Right ventricle myocardium superior (tissue), 1 donor: Measurements from ENCODE around the gene CCNY. TPM values are rescaled to one million over a fixed set of nuclear protein-coding genes. Genes with fewer than 3 reads are reported as not detected.
"Not testable (repeated sequence)": the region's sequence is repeated elsewhere in the genome, so short reads cannot be mapped to it uniquely, and the experiment has no call there.

Experiments
- ATAC-seq: fragments of 200-7000 bp; cut with Tn5 transposase; one replicate; pipeline ENCODE4 v1.9.1; 2020; ENCODE audit warnings: mild to moderate bottlenecking; ENCODE audit not compliant: poor library complexity
- DNase-seq: peaks from one replicate; pipeline ENCODE4 v3.0.0-alpha.2; 2020
- intact Hi-C: fragments of 100-400 bp; cut with DNase I; formaldehyde crosslinking; loops from one replicate; pipeline ENCODE4 v1.11.2; 2022
- total RNA-seq: library from RNA; stranded (reverse); fragmentation: NEBNext Ultra II Directional; extraction: Animal tissue kit (Norgen Biotek cat#: 25700); gene quantifications from one replicate; pipeline ENCODE4 v1.2.1, GENCODE V29; 2021
- donor health status: DM: no; HTN: yes; CAD: no; lungs with severe emphysema.

Gene CCNY
- total RNA-seq, 1 donor from 2014 or later, result 92.7 TPM

- no peak for ATAC-seq
- intact Hi-C loops, result no loop called here
Measured at GRCh38 chr10:35349389-35349915, 13.1 kb downstream of the CCNY start.

GRCh38 chr10:35351021-35351420 lies 14.7 kb downstream of the CCNY start:
- DNase-seq (no peak), ATAC-seq (no peak)
- intact Hi-C loops, result no loop called here

More at GRCh38 chr10:35349389-35349915, 13.1 kb downstream of the CCNY start:
- no peak for DNase-seq

DNA sequence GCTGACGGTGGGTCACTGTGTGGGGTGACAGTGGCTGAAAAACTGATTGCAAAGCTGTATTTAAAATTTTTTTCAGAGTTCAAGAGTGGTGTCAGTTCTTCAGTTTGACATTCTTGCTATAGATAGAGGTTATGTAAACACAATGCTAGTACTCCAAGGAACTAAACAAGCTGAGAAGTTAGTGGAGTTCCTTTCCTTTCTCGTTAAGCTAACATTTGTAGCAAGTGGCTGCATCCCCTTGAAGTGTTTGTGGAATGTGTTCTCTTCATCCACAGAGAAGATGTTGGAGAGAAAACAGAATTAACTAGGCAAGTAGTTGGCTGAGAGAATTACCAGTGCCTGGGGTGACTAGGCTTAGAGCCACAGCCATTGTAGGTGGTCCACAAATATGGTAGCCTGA lies 15.8 kb downstream of the CCNY start:
- intact Hi-C loops, result no loop called here
- ATAC-seq (no peak), DNase-seq (no peak)

GRCh38 chr10:35352512-35352911 lies 16.2 kb downstream of the CCNY start:
- no peak for ATAC-seq
- intact Hi-C loops, result no loop called here

DNA sequence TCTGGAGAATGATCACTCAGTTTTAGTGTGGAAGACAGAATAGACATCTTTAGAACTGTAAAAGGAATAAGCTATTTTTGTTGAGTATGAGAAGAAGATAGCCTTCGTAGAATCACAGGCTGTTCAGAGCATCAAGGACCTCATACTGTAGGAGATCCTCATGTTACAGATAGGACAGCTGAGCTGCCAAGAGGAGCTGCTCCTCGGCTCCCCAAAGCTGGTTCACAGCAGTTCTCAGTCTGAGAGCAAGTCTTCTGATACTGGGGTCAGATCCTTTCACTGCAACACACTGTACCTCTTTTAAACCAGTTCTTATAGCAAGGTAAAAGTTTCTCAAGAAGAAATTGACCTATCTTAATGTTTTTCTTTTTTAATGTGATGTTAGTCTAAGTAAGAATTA lies 17.1 kb downstream of the CCNY start:
- no peak for ATAC-seq
- intact Hi-C loops, result no loop called here
- DNase-seq, result no peak

More at GRCh38 chr10:35352512-35352911, 16.2 kb downstream of the CCNY start:
- no peak for DNase-seq

DNA sequence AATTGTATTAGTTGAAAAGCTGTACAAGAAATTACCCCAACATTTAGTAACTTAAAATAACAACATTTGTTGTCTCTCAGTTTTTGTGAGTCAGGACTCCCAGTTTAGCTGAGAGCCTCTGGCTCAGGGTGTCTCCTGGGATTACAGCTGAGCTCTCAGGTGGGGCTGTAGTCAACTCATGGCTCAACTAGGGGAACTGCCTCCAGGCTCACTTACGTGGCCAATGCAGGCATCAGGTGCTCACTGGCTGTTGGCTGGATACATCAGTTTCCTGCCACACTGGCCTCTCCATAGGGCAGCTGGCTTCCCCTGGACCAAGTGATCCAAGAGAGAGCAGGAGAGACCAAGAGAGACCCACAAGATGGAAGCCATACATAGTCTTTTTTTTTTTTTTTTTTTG lies 17.5 kb downstream of the CCNY start:
- ATAC-seq (no peak), DNase-seq (no peak)
- intact Hi-C loops, result no loop called here

DNA sequence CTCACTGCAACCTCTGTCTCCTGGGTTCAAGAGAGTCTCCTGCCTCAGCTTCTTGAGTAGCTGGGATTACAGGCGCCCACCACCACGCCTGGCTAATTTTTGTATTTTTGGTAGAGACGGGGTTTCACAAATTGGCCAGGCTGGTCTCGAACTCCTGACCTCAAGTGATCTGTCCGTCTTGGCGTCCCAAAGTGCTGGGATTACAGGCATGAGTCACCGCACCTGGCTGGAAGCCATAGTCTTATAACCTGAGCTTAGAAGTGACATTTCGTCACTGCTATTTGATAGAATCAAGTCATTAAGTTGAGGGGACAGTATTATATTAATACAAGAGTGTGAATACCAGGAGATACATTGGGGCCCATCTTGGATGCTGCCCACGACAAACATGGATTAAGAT lies 17.9 kb downstream of the CCNY start:
- not testable (repeated sequence) for ATAC-seq, DNase-seq

DNA sequence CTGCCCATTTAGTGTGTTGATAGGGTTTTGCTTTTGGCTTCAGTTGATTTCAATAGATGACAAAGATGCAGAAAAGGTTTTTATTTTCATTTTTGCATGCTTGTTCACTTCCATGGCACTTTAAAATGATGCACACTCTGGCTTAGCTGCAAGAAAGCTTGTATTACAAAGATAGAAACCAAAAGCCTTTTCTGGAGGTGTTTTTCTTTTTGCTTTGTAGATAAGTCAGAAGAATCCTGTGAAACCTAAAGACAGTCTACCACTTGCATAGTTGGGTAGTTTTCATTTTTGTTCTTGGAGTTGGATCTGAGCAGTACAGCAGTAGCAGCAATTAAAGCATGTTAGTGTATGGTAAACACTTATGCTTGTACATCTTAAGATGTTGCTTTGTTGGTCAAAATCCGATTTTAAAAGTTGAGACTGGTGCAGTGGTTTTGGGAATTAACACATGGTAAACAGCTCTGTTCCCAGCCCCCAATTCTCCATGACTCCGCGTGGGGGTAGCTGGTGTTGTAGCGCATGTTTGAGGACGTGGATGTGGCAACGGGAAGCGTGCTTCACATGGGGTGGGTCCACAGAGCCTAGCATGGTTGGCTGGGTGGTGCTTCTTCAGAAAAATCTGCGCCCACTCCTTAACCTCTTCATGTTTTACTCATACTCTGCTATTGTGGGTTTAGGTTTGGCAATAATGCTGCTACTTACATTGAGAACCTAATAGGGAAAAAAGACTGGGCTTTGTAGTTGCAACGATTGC lies 19.8 kb downstream of the CCNY start:
- intact Hi-C loops, result no loop called here
- ATAC-seq, result no peak
- no peak for DNase-seq

More for the DNA sequence above, 17.9 kb downstream of the CCNY start:
- intact Hi-C loops, result not testable (repeated sequence)

DNA sequence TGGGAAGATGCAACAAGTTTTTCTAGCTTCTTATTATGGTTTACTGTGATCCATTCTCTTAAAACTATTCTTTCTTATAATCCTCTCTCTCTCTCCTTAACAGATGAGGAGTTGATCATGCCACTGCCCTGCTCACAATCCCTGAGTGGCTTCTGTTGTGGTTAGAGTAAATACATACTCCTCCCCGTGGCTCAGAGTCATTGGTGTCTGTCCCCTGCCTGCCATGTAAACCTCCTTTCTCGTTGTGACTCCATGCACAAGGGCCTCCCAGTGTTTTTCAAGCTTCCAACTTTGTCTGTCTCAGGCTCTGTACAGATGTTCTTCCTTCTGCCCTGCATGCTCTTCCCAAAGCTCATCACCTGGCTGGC lies 20.4 kb downstream of the CCNY start:
- intact Hi-C loops, result no loop called here
- DNase-seq, result no peak
- no peak for ATAC-seq

GRCh38 chr10:35359056-35359455 lies 22.7 kb downstream of the CCNY start:
- intact Hi-C loops, result no loop called here
- no peak for DNase-seq
- ATAC-seq, result no peak

GRCh38 chr10:35359873-35360272 lies 23.6 kb downstream of the CCNY start:
- DNase-seq (no peak), ATAC-seq (no peak)
- intact Hi-C loops, result no loop called here

- ATAC-seq (peak; percentile 16), DNase-seq (no peak)
- intact Hi-C loops, result no loop called here
Measured at GRCh38 chr10:35362701-35363350, 26.5 kb downstream of the CCNY start.

DNA sequence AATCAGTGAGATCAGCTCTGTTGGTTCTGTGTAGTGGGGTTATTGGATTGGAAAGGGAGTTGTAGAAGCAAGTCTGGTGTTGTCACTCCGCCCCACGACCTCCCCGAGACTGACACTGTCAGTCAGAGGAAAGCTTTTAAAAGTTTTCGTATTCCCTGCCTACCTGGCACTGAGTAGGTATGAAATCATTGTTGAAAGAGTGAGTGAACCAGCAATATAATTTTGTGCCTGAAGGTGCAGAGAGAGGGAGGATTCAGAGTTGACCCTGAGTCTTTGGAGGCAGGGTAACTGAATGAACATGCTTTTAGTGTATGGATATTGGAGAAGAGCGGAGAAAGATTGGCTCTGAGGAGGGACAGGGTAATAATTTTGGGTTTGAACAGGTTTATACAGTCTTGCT lies 27.3 kb downstream of the CCNY start:
- intact Hi-C loops, result no loop called here
- DNase-seq (no peak), ATAC-seq (no peak)

DNA sequence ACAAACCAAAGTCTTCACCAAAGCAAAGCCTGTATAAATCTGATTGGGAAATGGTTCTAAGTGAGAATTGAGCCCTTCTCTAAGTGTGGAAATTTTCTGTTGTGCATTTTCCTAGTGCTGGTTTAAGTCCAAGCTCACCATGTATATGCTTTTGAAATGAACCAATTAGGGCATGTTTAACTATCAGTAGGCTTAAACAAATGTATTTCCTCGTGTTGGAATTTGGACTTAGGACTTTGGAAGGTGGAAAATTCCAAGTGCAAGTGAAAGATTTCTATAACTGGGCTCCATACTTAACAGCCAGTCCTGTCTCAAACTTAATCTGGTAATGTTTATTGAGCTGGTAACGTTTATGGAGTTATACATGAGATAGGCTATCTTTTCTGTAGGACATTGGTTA lies 28.5 kb downstream of the CCNY start:
- ATAC-seq, result no peak
- intact Hi-C loops, result no loop called here
- DNase-seq, result no peak

GRCh38 chr10:35365994-35366393 lies 29.7 kb downstream of the CCNY start:
- ATAC-seq (no peak), DNase-seq (no peak)
- intact Hi-C loops, result no loop called here

DNA sequence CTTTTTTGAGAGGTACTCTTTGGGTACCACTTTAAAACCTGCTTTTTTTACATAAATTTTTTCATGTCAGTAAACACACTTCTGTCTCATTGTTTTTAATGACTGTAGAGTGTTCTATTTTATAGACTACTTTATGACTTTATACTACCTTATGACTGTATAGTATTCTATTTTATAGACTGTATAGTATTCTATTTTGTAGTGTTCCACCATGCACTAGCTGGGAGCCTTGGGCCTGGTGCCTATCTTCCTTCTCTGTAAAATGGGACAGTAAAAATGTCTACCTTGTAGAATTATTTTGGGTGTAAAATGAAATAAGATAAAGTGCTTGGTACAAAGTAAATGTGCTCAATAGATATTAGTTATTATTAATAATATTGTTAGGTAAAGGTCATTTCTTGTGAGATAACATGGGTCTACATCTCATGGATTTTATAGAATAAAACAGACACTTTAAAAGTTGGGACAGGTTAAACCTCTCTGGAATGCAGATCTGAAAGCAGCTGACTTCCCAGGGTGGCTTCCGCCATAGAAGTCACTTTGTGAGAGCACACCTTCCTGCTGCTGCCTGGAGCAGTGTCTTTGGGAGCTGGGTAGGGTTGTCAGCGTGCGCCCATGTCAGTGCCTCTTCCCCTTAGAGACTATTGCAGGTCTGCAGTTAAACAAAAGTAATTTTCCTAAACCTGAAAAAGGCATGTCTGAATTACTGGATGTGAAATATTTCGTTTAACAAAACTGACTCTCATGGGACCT lies 31.0 kb downstream of the CCNY start:
- intact Hi-C loops, result no loop called here
- no peak for ATAC-seq
- DNase-seq, result no peak

- ATAC-seq (no peak), DNase-seq (no peak)
- intact Hi-C loops, result no loop called here
Measured at GRCh38 chr10:35367982-35368381, 31.7 kb downstream of the CCNY start.

DNA sequence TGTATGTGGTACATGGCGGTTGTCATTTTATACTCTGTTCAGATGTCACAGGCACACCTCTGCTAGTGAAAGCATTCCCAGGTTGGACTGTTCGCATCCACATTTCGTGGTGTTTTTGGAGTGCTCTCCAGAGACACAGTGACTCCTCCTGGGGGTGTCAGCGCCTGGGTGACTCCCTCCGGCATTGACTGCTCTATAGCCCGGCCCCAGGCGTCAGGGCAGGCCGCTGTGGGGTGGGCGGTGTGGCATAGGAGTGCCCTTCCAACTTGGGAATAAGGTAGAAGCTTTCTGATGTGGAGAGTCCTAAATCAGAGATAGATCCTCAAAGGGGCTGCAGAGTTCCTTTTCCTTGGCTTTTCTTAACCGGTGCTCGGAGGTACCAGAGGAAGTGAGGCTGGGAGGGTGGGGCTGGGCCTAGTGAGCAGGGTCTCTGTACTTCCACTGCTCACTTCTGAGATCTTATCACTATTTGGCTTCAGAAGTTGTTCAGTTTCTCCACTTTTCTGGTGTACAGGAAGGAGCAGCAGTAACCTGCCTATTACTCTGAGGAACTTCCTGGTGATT lies 32.3 kb downstream of the CCNY start:
- intact Hi-C loops, result no loop called here
- DNase-seq, result no peak
- no peak for ATAC-seq

DNA sequence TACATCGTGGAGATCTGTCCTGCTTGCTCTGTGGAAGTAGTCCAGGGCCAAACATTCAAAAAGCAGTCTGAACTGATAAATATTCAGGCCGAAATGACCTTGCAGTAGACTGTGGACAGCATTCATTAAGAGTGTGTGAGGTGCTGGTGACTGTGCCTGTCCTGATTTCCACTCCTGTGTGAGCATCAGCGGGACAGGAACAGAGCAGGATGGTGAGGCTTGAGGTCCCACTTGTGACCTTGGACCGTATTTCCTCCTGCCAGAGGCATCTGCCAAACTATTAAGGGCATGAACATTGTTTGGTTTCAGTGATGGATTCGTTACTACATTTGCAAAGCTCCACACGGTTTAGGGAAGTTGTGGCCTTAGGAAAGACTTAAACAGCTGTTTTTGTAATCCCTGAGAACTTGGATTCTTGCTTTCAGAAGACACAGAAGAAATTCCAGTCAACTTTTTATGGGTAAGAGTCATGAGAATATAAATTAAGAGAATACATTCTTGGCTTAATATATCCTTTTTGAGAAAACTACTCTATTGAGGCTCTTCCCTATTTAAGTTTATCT lies 32.8 kb downstream of the CCNY start:
- ATAC-seq (peak; percentile 57), DNase-seq (no peak)
- intact Hi-C loops, result no loop called here
